Subcutaneous adipose tissue (tissue), 4 donors: Measurements from ENCODE around the gene BBX. TPM values are rescaled to one million over a fixed set of nuclear protein-coding genes. Genes with fewer than 3 reads are reported as not detected.

Experiments used
- CTCF ChIP-seq: fragments of 450-650 bp; IDR thresholded peaks from one replicate; pipeline ENCODE4 v1.5.1; 2016; ENCODE audit warnings: low read depth, mild to moderate bottlenecking, control low read depth, antibody characterized with exemption, moderate library complexity
- total RNA-seq, 4 donors: library from RNA; depleted of rRNA; stranded (reverse); fragments of >200 nt; gene quantifications; one replicate each; pipeline ENCODE4 v1.1.0, GENCODE V29; 2016

BBX gene
- total RNA-seq, 4 donors from 2014 or later: 38.3 to 69.4 (median 48.0) TPM

GRCh38 chr3:107666853-107667252 lies 144.1 kb downstream of the BBX start:
- TF ChIP-seq CTCF: no peak

GRCh38 chr3:107668416-107668815 lies 145.7 kb downstream of the BBX start:
- TF ChIP-seq CTCF: no peak

GRCh38 chr3:107668963-107669362 lies 146.2 kb downstream of the BBX start:
- TF ChIP-seq CTCF: no peak

GRCh38 chr3:107669669-107670068 lies 146.9 kb downstream of the BBX start:
- TF ChIP-seq CTCF: no peak

- no peak for TF ChIP-seq CTCF
These were observed 148.2 kb downstream of the BBX start for GRCh38 chr3:107670986-107671385.

GRCh38 chr3:107674371-107674770 lies 151.6 kb downstream of the BBX start:
- TF ChIP-seq CTCF: no peak

GRCh38 chr3:107675233-107675900 lies 152.6 kb downstream of the BBX start:
- no peak for TF ChIP-seq CTCF
